AG04449 (cell line): ENCODE results near the gene MANBA.

Experiments
- CTCF ChIA-PET: fragments of 350-600 bp; formaldehyde crosslinking; extraction: SDS; loops from one replicate; lab custom pipeline; 2021; ENCODE audit warnings: antibody characterized with exemption; lab: Yijun Ruan, JAX
- POLR2A ChIA-PET: fragments of 400-600, 350-600 bp; formaldehyde crosslinking; extraction: SDS; loops from one replicate; lab custom pipeline; 2020; ENCODE audit warnings: antibody characterized with exemption, inconsistent platforms; lab: Yijun Ruan, JAX
- DNase-seq: peaks from one replicate; pipeline ENCODE4 v3.0.0-alpha.2; 2010; ENCODE audit warnings: low read depth, low spot score
- H3K4me3 ChIP-seq: 2 replicates; pipeline ENCODE4 v1.5.1; 2011; ENCODE audit warnings: low read depth, mild to moderate bottlenecking, control low read depth, low read length
- CTCF ChIP-seq: IDR thresholded peaks from one replicate; pipeline ENCODE4 v1.5.1; 2011; ENCODE audit warnings: mild to moderate bottlenecking, moderate library complexity, low read length, control low read depth, inconsistent platforms; ENCODE audit not compliant: insufficient read depth; ENCODE audit errors: missing control alignments

MANBA gene

GRCh38 chr4:102647117-102647516 lies 113.7 kb downstream of the MANBA start:
- H3K4me3 ChIP-seq, result no peak overlapping the region
- no peak for TF ChIP-seq CTCF
- CTCF ChIA-PET, result no interaction called here
- POLR2A ChIA-PET, result no interaction called here
- no peak for DNase-seq

DNA sequence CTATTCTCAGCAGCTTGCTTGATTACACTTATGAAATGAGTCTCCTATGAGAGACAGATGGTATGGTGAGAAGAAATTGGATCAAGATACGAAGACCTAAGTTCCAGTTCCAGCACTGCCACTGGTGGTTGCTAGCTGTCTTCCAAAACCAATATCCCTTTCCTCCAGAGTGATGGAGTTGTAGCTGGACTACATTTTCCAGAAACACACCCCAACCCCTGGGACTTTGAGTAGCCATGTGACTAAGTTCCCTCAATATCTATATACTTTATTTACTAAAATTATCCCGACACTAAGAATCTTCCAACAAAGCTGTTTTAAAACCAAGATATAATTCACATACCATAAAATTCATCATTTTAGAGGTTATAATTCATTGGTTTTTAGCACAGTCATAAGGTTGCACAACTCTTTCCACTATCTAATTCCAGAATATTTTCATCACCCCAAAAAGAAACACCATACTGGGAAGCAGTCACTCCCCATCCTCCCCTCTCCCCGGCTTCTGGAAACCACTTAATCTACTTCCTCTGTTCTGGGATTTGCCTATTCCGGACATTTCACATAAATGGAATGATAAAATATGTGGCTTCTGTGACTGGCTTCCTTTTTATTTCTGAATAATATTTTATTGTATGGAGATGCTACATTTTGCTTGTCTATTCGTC lies 118.0 kb downstream of the MANBA start:
- ChIA-PET CTCF (interaction anchor here (0.8 to 1.0 kb wide), 2 partner anchors 11 to 364 kb away, joined by 3 to 4 read pairs; no protein-coding TSS in a partner anchor), POLR2A (interaction anchor here (1.0 kb wide), 1 partner anchor 22 kb away, joined by 3 read pairs; no protein-coding TSS in a partner anchor)
- no peak overlapping the region for H3K4me3 ChIP-seq
- TF ChIP-seq CTCF, result no peak
- DNase-seq, result no peak

GRCh38 chr4:102641793-102642192 lies 119.0 kb downstream of the MANBA start:
- no peak for DNase-seq
- CTCF ChIA-PET, result no interaction called here
- POLR2A ChIA-PET, result no interaction called here
- no peak overlapping the region for H3K4me3 ChIP-seq
- TF ChIP-seq CTCF, result no peak

- no peak for DNase-seq
- H3K4me3 ChIP-seq, result no peak overlapping the region
- ChIA-PET POLR2A (interaction anchor here (2.5 kb wide), 1 partner anchor 186 kb away, joined by 9 read pairs; the partner anchor contains the start of gene UBE2D3), CTCF (interaction anchor here (0.8 kb wide), 1 partner anchor 25 kb away, joined by 3 read pairs; no protein-coding TSS in a partner anchor)
- TF ChIP-seq CTCF, result no peak
Observed at GRCh38 chr4:102640669-102641068, 120.1 kb downstream of the MANBA start.

- ChIA-PET CTCF (no interaction called here), POLR2A (interaction anchor here (2.5 kb wide), 1 partner anchor 187 kb away, joined by 9 read pairs; the partner anchor contains the start of gene UBE2D3)
- TF ChIP-seq CTCF, result no peak
- H3K4me3 ChIP-seq, result no peak overlapping the region
- DNase-seq, result no peak
Observed at GRCh38 chr4:102639598-102639997, 121.2 kb downstream of the MANBA start.

GRCh38 chr4:102638621-102639020 lies 122.1 kb downstream of the MANBA start:
- ChIA-PET POLR2A (no interaction called here), CTCF (no interaction called here)
- no peak overlapping the region for H3K4me3 ChIP-seq
- TF ChIP-seq CTCF, result no peak
- DNase-seq, result no peak
